Cortex of kidney (tissue), 1 donor: ENCODE measurements around the gene EFHC1.
"Not testable (repeated sequence)": the region's sequence is repeated elsewhere in the genome, so short reads cannot be mapped to it uniquely, and the experiment has no call there.

ENCODE experiments used
- DNase-seq: peaks from one replicate; lab custom pipeline; 2025; lab: John Stamatoyannopoulos, UW

The EFHC1 gene

GRCh38 chr6:52438926-52439325 is 18.8 kb downstream of the EFHC1 start:
- DNase-seq, result no peak

DNA sequence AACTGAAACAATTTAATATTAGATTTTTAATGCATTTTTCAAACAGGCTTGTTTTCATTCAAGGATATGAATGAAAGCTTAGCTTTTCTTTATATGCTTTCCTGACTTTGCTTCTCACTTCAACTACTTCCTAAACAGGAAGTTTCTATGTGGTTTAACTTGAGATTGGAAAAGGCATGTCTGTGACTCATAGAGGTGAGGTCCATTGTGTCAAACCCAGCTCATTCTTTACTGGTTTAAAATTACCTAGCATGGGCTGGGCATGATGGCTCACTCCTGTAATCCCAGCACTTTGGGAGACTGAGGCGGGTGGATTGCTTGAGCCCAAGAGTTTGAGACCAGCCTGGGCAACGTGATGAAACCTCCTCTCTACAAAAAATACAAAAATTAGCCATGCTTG is 34.4 kb downstream of the EFHC1 start:
- DNase-seq, result no peak

DNA sequence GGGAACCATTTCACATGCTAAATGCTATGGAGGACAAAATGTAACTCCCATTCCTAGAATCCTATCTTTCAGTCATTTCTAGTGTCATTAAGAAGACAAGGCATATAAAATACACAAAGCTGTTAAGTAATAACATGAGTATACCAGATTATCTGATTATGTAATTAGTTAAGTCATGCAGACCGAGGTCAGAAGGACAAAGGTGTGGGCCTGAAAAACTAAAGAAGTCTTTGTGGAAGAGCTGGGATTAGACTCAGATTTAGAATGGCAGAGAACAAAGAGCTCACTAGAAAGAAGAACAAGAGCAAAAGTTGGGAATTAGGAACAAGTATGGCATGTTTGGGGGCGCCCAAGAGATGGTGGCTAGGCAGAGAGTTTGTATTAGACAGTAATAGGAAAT is 37.0 kb downstream of the EFHC1 start:
- no peak for DNase-seq

DNA sequence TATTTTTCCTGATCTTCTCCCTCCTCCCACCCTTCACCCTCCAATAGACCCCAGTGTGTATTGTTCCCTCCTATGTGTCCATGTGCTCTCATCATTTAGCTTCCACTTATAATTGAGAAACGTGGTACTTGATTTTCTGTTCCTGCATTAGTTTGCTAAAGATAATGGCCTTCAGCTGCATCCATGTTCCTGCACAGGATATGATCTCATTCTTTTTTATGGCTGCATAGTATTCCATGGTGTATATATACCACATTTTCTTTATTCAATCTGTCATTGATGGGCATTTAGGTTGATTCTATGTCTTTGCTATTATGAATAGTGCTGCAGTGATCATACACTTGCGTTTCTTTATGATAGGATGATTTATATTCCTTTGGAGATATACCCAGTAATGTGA is 41.1 kb downstream of the EFHC1 start:
- DNase-seq, result not testable (repeated sequence)

- no peak for DNase-seq
These were observed 54.0 kb downstream of the EFHC1 start for GRCh38 chr6:52474173-52474572.

DNA sequence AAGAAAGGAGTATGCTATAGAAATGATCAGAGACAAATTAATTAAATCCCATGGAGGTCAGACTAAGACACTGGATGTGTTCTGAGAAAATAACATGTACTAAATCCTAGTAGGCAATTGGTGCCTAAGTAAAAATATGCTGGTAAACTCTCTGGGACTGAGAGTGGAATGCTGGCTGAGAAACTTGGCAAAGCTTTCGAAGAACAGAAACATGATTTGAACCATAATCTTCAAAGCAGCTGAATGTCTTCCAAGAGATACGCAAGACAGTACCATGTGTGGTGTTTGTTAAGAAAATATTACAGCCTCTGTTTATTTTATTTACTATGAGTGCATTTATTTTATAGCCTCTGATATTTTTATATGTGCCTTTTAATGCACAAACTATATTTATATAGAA is 55.2 kb downstream of the EFHC1 start:
- no peak for DNase-seq

GRCh38 chr6:52482903-52483670 is 62.9 kb downstream of the EFHC1 start:
- no peak for DNase-seq

DNA sequence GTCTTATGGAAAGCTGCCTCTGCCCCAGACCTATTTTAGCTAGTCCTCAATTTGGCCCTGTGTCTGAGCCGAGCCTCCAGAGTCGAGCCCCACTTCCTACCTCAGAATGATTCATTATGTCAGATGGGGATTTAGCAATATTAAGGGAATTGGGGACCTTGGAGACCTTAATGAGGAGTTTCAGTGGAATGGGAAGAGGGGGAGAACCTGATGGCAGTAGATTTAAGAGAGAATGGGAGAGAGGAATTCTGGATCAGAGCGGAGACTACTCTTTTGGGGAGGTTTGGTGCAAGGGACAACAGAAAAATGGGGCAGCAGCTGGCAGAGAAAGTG is 63.5 kb downstream of the EFHC1 start:
- DNase-seq, result no peak

- DNase-seq, result no peak
These were observed 69.7 kb downstream of the EFHC1 start for GRCh38 chr6:52489881-52490280.

GRCh38 chr6:52491203-52492069 is 71.3 kb downstream of the EFHC1 start:
- no peak for DNase-seq

DNA sequence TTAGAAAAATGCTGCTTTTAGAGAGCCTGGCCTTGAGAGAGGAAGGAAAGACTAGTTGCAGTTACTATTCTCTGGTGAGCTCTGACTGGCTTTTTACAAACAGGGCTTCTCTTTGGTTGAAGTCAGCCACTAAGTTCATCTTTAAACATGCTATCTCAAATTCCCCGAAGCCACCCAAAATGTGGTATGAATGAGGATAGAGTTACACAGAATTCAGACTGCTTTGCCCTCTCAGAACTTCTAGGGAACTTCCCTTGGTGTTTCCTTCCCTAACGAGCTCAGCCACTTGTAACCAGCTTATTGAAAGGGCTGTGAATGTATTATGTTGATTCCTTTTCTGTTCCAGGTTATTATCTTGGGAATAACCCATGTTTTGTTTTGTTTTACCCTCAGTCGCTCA is 73.5 kb downstream of the EFHC1 start:
- no peak for DNase-seq

- no peak for DNase-seq
These were observed 74.3 kb downstream of the EFHC1 start for GRCh38 chr6:52494298-52495072.

DNA sequence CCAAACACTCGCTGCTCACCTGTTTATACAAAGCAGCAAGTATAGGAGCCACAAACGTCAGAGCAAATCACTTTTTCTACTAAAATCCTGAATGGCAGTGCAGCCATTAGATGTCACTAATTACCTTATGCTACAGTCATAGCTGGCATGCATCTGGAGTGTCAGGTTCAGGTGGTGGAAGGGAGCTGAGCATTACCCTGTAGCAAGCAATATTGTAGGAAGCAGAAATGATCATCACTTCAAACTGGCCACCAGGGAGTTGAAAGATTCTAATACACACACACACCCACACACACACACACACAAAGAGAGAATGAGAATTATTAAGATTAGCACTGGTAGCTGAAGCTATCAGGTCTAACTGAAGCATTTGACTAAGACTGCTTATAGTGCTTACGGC is 75.8 kb downstream of the EFHC1 start:
- no peak for DNase-seq

DNA sequence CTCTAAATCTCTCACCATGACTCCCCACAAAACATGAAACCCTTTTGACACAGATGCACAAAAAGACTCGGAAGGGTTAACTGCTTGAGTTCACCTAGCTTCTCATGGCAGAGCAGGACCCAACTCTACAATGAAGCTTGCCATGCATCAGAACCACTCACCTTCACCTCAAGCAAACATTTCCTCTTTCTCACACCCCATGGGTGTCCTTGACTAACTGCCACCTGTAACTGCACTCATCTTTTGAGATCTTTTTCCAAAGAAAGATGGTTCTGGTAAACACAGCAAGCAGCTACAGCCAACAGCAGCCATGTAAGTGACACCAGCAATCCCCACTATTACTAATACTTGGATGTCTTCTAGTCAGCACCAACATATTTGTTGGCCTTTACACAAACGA is 76.5 kb downstream of the EFHC1 start:
- DNase-seq, result no peak

DNA sequence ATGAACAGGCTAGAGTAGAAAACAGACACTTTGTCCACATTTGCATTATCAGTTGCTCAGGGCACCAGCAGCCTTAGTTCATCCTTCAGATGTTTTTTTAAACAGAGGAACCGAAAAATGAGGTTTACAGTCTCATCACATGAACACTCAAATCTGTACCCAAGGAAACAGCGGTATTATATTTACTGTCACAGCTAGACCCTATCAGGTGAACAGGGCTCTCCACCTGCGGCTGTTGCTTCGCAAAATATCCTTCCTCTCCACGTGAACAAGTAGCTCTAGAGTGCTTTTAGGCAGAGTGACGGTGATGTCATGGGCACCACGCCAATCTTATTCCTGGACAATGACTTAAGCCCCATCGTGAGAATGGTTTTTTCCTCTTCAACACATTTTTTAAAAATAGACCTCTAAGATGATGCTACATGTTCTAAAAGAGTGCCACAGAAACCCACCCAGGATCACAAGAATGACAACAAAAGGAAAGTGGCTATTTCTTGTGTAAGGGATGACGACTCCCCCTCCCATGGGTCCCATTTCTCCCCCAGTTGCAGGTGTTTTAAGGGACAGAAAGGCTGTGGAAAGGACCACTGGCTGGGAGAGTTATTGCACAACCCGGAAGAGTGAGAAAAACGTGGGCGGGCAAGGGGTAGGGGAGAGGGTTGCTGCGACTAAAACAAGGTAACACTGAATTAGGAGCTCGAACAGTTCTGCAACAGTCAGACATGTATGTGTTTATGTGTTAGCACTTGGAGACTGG is 77.7 kb downstream of the EFHC1 start:
- no peak for DNase-seq

DNA sequence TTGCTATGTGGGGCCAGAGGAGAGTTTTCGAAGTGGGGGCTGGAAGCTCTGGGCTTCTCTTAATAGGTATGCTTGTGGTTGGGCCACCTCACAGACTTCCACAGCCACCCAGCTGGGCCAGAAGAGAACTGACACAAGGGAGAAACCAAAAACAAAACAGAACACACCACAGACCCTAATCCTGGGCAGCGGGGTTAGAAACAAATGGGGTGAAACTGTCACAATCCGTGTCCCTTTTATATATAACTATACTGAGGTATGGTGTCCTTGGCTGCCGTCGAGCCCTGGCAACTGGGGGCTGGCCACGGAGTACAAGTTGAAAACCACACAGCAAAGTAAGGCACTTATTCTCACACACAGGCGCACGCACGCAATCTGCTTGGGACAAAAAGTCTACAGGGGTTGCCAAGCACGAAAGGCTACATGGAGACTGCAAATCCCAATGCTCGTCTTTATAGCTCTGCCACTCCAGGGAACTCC is 78.4 kb downstream of the EFHC1 start:
- DNase-seq, result no peak

DNA sequence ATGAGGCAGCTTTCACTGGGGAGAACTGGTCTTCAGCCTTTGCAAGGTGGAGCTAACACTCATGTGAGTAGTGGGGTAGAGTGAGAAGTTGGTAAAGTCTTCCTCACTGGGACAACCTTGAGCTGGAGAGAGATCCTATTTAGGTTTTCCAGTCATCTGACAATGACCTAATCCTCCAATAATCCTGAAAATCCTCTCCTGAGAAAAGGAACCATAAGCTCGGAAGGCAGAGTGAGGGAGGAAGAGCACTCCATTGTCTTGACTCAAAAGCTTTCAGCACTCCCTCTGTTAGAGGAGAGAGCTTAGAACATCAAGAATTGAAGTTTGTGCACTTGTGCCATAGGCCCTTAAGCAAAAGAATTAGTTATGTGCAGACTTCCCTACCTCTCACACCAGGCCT is 78.9 kb downstream of the EFHC1 start:
- DNase-seq, result no peak

- no peak for DNase-seq
These were observed 79.6 kb downstream of the EFHC1 start for GRCh38 chr6:52499681-52500236.

DNA sequence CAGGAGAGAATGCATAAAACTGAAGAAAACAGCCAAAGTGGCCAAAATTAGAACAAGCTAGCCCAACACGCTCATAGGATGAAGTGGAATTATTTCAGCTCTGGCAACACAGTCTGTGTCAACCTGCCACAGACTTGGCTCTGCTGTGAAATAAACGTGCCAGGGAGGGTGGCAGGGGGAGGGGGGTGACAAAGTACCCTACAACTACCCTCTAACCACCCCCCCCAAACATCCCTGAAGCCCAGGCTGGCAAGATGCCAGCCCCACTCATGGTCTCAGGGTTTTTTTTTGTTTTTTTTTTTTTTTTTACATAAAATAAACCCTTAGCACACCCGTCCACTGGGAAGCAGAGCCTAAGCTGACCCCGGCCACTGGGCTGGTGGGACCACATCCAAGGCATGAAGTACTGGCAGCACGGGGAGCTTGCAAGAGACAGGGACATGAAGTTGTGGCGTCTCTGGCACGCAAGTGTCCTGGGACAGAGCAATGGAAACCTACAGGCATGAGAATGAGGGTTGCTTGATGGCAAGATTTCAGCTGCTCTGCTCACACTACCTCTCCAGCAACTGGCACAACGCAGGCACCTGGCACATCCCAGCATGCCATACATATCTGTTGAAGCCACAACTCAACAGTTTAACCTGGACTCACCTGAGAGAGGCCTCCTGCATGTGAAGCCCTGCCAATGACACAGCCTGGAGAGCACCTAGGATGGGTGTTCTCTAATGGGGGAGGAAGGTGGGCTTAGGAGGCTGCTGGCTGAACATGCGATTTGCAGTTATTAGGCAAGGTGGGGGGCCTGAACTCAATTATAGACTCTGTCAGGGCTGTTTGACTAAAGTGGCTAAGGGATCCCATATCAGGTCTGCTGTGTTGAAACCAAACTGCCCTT is 80.3 kb downstream of the EFHC1 start:
- no peak for DNase-seq

- peak; percentile 14 for DNase-seq
These were observed 82.3 kb downstream of the EFHC1 start for GRCh38 chr6:52502306-52503029.
